Subcutaneous adipose tissue (tissue), 4 donors: Measurements from ENCODE around the gene RNLS. TPM values are rescaled to one million over a fixed set of nuclear protein-coding genes. Genes with fewer than 3 reads are reported as not detected.

ENCODE experiments used
- CTCF ChIP-seq: fragments of 450-650 bp; IDR thresholded peaks from one replicate; pipeline ENCODE4 v1.5.1; 2016; ENCODE audit warnings: low read depth, mild to moderate bottlenecking, control low read depth, antibody characterized with exemption, moderate library complexity
- total RNA-seq, 4 donors: library from RNA; depleted of rRNA; stranded (reverse); fragments of >200 nt; gene quantifications; one replicate each; pipeline ENCODE4 v1.1.0, GENCODE V29; 2016

RNLS gene
- total RNA-seq, 4 donors from 2014 or later: 14.1 to 27.7 (median 23.1) TPM

GRCh38 chr10:88455831-88456230 lies 127.3 kb downstream of the RNLS start:
- TF ChIP-seq CTCF: no peak

- TF ChIP-seq CTCF: no peak
Measured at GRCh38 chr10:88450201-88450600, 132.9 kb downstream of the RNLS start.

- no peak for TF ChIP-seq CTCF
Measured at GRCh38 chr10:88442716-88443115, 140.4 kb downstream of the RNLS start.

- TF ChIP-seq CTCF: no peak
Measured at GRCh38 chr10:88440541-88440940, 142.6 kb downstream of the RNLS start.

- no peak for TF ChIP-seq CTCF
Measured at GRCh38 chr10:88439932-88440331, 143.2 kb downstream of the RNLS start.

- TF ChIP-seq CTCF: no peak
Measured at GRCh38 chr10:88437411-88437810, 145.7 kb downstream of the RNLS start.

GRCh38 chr10:88433565-88434186 lies 149.4 kb downstream of the RNLS start:
- no peak for TF ChIP-seq CTCF
